Tibial nerve (tissue), 3 donors: ENCODE measurements around the gene FSCN2.

Source experiments
- POLR2A ChIP-seq, 2 donors: fragments of 450-650 bp; IDR thresholded peaks; one replicate each; pipeline ENCODE4 v1.6.1; 2017; ENCODE audit warnings: antibody characterized with exemption in 2 of 2, mild to moderate bottlenecking in 2 of 2, moderate library complexity in 2 of 2
- TF ChIP-seq, protein P1 (sequence below), 5 experiments: fragments of 200-600 bp in 3 of 5; fragments of 450-650 bp in 2 of 5; sonication (generic) in 3 of 5; IDR thresholded peaks; one replicate each; pipeline ENCODE4 v1.5.1; 2016 to 2019; ENCODE audit warnings: antibody characterized with exemption in 5 of 5, mild to moderate bottlenecking in 3 of 5, moderate library complexity in 2 of 5

DNA sequence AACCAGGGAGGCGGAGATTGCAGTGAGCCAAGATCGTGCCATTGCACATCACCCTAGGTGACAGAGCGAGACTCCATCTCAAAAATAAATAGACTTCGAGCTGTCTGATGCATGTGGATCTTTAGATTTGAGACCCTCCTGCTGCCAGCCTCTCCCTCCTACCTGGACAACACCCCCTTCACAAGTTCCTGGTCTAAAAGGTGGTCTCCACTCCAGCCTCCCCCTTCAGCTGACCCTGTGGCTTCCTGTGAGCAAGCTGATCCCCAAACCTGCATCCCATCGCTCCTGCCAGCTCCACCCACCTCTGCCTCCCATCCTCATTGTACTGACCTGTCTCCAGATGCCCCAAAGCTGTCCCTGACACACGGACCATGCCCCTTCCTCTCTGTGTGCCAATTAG lies 51.1 kb downstream of the FSCN2 start:
- TF ChIP-seq, protein P1, sequence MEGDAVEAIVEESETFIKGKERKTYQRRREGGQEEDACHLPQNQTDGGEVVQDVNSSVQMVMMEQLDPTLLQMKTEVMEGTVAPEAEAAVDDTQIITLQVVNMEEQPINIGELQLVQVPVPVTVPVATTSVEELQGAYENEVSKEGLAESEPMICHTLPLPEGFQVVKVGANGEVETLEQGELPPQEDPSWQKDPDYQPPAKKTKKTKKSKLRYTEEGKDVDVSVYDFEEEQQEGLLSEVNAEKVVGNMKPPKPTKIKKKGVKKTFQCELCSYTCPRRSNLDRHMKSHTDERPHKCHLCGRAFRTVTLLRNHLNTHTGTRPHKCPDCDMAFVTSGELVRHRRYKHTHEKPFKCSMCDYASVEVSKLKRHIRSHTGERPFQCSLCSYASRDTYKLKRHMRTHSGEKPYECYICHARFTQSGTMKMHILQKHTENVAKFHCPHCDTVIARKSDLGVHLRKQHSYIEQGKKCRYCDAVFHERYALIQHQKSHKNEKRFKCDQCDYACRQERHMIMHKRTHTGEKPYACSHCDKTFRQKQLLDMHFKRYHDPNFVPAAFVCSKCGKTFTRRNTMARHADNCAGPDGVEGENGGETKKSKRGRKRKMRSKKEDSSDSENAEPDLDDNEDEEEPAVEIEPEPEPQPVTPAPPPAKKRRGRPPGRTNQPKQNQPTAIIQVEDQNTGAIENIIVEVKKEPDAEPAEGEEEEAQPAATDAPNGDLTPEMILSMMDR (IDR thresholded peaks at IDR 0.05), result no peak
- no peak for TF ChIP-seq POLR2A (IDR thresholded peaks at IDR 0.05)
